ENCODE results near the gene BCL2L14. TPM values are rescaled to one million over a fixed set of nuclear protein-coding genes. Genes with fewer than 3 reads are reported as not detected.

The BCL2L14 gene
- total and polyA plus RNA-seq, 2 of the 13 experiments (the other 11 are each of a cell fraction or from before 2014, with no cell fraction given), result 0.11 TPM; not detected in 1

DNA sequence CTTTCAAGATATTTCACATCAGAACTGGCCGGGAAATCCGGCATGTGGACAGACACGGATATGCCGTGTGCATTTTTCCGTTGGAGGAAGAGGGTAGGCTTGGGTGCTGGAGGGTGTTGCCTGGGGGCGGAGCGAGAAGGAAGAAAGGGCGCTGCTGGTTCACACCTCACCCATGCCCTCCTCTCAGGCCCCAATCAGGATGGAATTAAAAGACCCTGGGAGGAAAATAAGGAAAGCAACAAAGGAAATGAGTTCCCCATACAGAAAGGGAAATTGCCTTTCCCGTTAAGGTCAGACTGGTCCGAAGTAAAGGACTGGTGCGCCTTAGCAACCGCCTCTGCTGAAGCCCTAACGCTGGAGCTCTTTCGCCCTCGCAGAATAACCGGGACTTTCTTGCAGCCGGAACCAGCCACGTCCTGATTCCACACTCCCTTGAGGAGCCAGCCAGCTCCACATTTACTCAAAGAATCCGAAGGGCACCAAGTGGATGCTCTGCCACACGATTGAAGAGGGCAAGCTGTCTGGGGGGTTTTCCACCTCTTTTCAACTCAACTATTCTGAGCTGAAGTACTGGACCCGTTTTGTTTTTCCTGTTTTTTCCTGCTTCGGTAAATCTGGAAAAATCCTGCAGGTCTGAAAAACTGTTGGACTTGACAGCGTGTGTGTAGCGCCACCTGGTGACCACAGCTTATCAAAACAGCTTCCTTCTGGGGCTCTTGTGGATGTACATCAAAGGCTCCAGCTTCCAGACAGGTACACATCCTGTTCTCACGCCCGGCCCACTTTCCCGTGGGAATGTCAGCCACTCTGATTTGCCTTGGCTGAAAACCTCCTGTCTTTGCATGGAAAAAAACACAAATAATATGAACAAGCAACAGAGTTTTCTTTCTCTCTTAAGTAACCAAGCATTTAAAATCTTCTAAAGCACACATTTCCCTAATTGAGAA is 37.6 kb upstream of the BCL2L14 start (continued):
- TF ChIP-seq SNAI1 (CRISPR knock-in tag; IDR thresholded peaks at IDR 0.05; ENCODE audit: borderline replicate concordance) (no peak), ZNF501 (CRISPR knock-in tag; IDR thresholded peaks at IDR 0.05) (peak; percentile 45; the same call in 1 of the 2 replicates), ZNF362 (CRISPR knock-in tag; IDR thresholded peaks at IDR 0.05; ENCODE audit: borderline replicate concordance) (no peak), ARNT (IDR thresholded peaks at IDR 0.05) (no peak), ZNF589 (CRISPR knock-in tag; conservative IDR thresholded peaks at IDR 0.05) (no peak), CHD2 (IDR thresholded peaks at IDR 0.05; ENCODE audit: low read depth, low read length) (no peak), ATM (IDR thresholded peaks at IDR 0.05; ENCODE audit: borderline replicate concordance) (no peak), HOXA5 (CRISPR knock-in tag; IDR thresholded peaks at IDR 0.05) (peak; percentile 48; the same call in 1 of the 2 replicates), PHF5A (CRISPR knock-in tag; IDR thresholded peaks at IDR 0.05; ENCODE audit: low read depth, unreplicated experiment) (no peak), NCOR1 (IDR thresholded peaks at IDR 0.05; ENCODE audit: borderline replicate concordance, low read length) (no peak), HDAC1 (CRISPR knock-in tag; IDR thresholded peaks at IDR 0.05) (0 out of 2 replicates have a peak, but pooled peaks have one; percentile 26), RFX1 (IDR thresholded peaks at IDR 0.05) (no peak), CBX1 (IDR thresholded peaks at IDR 0.05; ENCODE audit: low read depth) (no peak), ZNF333 (CRISPR knock-in tag; IDR thresholded peaks at IDR 0.05; ENCODE audit: borderline replicate concordance) (no peak), MED1 (CRISPR knock-in tag; IDR thresholded peaks at IDR 0.05) (no peak), PHF21A (CRISPR knock-in tag; IDR thresholded peaks at IDR 0.05) (no peak), NFE2L1 (CRISPR knock-in tag; IDR thresholded peaks at IDR 0.05; ENCODE audit: borderline replicate concordance) (no peak), SNAPC4 (CRISPR knock-in tag; IDR thresholded peaks at IDR 0.05) (no peak)
- TF ChIP-seq, protein P1, sequence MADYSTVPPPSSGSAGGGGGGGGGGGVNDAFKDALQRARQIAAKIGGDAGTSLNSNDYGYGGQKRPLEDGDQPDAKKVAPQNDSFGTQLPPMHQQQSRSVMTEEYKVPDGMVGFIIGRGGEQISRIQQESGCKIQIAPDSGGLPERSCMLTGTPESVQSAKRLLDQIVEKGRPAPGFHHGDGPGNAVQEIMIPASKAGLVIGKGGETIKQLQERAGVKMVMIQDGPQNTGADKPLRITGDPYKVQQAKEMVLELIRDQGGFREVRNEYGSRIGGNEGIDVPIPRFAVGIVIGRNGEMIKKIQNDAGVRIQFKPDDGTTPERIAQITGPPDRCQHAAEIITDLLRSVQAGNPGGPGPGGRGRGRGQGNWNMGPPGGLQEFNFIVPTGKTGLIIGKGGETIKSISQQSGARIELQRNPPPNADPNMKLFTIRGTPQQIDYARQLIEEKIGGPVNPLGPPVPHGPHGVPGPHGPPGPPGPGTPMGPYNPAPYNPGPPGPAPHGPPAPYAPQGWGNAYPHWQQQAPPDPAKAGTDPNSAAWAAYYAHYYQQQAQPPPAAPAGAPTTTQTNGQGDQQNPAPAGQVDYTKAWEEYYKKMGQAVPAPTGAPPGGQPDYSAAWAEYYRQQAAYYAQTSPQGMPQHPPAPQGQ (CRISPR knock-in tag; IDR thresholded peaks at IDR 0.05; ENCODE audit: borderline replicate concordance), result no peak
- TF ChIP-seq, protein P2, sequence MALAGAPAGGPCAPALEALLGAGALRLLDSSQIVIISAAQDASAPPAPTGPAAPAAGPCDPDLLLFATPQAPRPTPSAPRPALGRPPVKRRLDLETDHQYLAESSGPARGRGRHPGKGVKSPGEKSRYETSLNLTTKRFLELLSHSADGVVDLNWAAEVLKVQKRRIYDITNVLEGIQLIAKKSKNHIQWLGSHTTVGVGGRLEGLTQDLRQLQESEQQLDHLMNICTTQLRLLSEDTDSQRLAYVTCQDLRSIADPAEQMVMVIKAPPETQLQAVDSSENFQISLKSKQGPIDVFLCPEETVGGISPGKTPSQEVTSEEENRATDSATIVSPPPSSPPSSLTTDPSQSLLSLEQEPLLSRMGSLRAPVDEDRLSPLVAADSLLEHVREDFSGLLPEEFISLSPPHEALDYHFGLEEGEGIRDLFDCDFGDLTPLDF (CRISPR knock-in tag; IDR thresholded peaks at IDR 0.05), result no peak
